C1 segment of cervical spinal cord (tissue), 14 donors: Measurements from ENCODE around the gene TALDO1.

ENCODE experiments used
- DNase-seq, 14 donors: peaks; one replicate each; lab custom pipeline; 2025; lab: John Stamatoyannopoulos, UW

TALDO1 gene

DNA sequence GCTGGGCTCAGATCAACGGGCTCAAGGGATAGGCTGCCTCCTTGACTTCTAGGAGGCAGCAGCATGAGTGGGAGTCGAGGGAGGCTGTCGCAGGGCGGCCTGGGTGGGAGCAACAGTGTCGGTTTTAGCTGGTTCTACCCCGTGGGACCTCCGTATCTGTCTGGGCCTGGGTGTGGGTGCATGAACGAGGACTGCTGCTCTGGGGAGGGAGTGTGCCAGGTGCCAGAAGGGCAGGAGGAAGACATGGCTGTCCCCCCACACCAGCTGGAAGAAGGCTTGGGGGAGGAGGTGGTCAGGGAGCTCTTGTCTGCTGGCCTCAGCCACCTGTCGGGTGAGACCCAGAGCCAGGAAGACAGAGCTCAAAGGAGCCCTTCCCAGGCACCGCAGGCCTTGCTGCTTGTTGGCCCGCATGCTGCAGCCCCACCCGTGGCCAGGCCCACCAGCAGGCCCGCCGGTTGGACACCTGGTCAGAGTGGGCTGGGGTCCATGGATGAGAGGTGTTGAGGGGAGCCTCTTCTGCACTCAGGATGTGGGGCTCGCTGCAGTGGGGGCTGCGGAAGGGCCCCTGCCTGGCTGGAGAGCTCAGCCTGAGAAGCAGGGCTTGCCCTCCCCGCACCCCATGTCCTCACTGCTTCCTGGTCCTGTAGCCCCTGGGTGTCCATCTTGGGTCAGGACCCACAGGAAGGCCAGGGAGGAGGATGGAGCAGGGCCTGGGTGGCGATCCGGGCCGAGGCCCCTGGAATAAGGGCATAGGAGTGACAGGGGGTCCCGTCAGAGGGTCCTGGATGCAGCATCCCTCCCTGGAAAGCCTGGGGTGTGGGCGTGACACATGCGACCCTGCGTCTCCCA is 39.2 kb downstream of the TALDO1 start:
- peak in 1 of 14 donors; percentile 65 for DNase-seq

DNA sequence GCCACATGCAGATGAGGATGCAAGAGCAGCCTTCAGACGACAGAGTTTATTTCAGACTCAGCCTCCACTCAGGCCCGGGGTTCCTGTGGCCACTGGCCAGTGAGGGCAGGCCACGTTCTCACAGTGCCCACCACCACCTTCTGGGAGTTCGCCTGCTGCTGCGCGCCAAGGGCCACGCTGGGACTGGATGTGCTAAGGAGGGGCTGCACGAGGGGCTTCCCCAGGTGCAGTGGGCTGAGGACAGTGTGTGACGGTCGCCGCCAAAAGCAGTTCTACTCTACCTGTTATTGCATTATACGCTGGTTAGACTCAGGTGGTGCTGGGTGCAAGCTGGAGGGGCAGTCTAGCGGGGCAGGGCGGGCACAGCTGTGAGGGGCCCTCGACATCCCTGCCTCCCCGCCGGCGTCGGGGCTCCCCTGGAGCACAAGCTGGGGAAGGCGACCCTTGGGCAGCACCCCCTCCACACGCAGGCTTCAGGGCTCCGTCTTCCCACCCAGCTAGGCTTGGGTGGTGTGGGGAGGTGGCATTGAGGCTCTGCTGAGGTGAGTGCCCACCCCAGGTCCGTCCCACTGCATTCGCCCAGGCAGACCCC is 39.9 kb downstream of the TALDO1 start:
- no peak for DNase-seq

DNA sequence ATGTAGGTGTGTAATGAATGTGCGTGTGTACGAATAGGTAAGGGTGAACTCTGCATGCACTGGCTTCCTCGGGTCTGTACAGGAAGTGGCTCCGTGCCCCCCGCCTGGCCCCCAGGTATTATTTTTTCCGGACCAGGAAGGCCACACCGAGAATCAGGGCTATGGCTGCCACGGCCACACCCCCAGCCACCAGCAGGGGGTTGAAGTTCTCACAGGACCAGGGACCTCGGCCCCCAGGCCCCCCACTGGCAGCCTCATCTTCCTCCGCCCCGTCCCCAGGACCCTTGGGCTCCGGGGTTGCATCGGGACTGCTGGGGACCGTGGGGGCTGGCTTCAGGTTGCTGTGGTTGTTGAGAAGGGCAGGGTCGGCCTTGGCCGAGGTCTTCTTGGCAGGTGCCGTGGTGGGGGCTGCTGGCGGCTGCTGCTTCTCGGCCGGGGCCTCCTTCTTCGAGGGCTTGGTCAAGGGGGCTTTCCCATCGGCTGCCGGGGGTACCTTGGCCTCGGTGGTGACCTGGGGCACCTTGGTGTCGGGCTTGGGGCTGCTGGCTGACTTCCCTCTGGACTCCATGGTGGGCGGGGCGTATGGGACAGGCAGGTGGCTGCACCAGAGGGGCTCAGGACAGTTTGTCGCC is 40.9 kb downstream of the TALDO1 start:
- no peak for DNase-seq

DNA sequence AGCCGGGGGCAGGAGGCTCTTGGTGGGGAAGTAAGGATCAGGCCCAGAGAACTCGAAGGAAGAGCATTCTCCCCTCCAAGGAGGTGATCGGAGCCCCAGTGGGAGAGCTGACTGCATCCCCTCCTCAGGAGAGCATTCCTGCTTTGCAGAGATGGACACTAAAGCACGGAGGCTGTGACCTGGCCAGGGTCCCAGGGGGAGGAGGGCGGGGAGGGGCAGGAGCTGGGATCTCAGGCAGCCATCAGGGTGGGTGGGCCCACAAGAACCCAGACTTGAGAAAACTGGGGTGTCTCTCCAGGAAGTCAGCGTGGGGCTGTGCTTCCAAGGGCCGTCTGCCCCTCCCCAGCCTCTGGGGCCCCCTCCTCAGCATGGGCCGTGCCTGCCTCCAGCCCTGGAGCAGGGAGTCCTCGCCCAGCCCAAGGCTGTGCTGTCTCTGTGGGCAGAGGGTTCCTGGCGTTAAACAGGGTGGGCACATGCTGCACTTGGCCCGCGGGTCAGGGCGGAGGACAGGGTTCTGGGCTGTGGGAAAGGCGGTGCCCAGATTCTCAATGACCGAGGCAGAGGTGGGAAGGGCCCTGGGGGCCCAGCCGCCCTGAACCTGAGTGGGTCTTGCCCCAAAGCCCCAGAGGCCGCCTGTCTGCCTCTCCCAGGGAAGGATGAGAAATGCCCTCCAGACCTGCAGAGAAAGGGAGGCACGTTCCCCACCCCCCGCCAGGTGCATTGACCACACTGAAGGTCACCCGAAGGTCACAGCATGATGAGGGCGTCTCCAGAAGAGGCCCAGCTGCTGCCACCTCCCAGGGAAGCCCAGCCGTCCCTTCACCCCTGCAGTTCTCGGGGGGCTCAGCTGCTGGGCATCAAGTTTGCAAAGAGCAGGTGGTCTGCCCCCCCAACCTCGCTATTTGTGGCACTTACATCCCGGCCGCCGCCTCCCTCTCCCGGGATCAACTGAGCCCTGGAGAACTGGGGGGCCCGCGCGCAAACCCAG is 42.0 kb downstream of the TALDO1 start:
- peak in 1 of 14 donors; percentile 53 for DNase-seq

DNA sequence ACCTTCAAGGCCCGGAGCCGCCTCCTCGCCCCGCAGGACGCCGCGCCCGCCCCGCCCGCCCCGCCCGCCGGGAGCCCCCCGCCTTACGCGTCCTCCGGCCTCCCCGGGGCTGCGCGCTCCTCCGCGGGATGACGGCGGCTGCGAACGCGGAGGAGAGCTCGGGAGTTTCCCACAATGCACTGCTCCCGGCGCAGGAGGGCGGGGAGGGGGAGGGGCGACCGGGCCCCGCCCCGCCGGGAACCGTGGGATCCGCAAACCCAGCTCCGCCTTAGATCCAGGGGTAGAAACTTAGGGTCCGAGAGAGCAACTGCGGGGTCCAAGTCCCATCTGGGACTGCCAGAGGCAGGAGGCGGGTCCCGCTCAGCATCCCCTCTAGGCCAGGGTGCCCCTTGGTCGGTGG is 42.7 kb downstream of the TALDO1 start, which contains the start of gene CEND1:
Gene CEND1, minus strand, starts transcription at position 148 of the 400 bp plus-strand sequence. CDS start 1,514 bp downstream, outside the sequence.
- peak in 11 of 14 donors; percentile 21 to 72 (median 51) for DNase-seq

DNA sequence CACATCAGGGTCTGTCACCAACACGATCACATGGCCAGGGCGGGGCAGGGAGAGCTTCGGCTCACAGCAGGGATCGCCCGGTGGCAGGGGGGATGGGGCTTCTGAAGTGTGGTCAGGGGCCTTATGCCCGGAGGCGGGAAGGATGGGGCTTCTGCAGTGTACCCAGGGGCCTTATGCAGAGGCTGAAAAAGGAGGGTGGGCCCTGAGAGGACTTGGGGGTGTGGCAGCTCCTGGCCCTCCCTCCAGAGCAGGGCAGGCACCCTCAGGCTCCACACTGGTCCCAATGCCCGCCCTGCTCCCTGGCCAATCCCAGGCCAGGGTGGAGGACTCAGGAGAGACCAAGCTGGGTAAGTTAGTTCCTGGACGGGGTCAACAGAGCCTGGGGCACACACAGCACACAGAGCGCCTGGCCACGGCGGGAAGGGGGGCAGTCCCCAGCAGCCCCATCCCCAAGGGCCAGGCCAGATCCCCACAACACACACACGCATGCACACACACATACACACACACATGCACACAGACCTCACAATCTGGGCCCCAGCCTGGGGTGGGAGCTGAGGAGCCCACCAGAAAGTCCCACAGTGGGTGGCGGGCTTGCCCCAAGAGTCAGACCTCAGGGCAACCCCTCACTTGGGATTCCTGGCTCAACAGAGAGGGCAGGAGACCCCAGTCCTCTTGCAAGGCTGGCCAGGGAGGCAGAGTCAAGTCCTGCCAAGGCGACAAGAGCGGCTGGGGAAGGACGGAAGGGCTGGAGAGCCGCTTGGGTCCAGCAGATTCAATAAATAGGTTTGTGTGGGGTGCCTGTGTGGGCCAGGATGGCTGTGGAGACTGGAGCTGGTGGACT is 43.7 kb downstream of the TALDO1 start:
- peak in 1 of 14 donors; percentile 39 for DNase-seq

DNA sequence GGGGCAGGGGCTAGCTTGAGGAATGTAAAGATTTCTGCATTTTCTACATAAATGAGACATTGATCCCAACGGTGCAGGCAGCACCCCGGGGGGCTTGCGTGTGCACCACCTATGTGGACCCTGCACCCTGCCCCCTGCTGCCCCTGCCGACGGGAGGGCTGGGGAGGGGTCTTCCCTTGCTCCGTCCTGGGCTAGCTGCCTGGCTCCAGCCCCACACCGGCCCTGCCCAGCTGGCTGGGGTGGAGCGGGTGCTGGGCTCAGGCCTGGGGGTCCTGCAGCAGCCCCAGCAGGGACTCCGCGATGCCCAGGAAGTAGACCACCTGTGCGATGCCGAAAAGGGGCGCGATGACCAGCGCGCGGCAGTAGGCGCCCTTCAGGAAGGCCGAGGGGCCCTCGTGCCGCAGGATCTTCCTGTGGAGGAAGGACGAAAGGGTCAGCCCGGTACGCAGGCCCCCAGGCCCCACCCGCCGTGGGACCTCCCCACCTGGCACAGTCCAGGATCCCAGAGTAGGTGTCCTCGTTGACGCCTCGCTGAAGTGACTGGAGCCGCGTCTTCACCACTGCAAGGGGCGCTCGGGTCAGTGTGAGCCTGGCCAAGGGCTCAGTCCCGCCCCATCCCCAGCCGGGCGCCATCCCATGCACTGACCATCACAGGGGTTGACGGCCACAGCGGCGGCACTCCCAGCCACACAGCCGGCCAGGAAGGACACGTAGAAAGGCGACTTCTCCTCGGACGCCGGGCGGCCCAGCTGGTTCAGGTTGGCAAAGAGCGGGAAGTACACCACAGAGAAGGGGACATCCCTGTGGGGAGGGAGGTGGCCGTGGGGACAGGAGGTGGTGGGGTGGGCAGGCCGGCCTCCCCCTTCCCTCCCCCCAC is 44.6 kb downstream of the TALDO1 start:
- no peak for DNase-seq

DNA sequence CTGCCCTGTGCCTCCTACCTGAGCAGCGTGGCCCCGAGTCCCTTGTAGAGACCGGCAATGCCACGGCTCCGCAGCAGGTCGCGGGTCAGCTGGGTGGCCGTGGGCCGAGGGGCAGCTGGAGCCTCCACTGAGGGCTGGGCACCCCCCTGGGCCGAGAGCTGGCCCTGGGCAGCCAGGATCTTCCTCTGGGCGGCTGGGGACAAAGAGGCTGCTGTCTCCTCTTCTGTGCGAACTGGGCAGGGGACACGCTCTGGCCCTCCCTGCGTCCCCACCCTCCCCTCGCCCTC is 45.2 kb downstream of the TALDO1 start:
- DNase-seq, result no peak

DNA sequence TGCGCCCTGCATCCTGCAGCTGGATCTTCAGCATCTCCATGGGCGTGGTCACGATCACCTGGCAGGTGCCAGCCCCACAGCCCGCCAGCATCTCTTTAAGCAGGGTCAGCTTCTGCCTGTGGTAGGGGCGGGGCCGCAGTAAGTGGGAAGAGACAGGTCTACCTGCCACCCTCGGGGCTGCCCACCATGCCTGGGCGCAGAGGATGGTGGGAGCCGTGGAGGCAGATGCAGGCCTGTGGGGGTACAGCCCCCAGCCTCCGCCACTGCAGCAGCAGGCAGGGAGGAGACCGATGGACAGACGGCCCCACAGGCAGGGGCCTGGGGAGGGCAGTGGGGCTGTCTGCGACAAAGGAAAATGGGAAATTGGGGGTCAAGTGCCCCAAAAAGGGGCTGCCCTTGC is 45.6 kb downstream of the TALDO1 start:
- DNase-seq, result no peak

DNA sequence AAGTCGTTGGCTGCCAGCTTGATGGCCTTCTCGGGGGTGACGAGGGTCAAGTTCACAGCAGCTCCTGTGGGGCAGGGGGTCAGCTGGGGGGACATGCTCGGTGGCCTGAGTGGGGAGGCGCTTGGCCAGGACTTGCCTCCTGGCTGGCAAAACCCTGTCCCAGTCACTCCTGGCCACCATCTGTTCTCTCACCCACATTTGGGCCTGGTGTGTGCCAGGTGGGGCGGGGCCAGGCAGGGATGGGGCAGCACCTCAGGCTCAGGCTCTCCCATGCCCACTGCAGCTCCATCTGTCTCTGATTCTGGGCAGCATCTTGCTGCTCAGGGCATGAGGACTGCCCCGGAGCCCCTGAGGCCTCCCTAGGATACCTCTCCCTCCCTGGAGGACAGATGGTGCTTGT is 46.3 kb downstream of the TALDO1 start:
- DNase-seq, result peak in 2 of 14 donors; percentile 55 to 97

DNA sequence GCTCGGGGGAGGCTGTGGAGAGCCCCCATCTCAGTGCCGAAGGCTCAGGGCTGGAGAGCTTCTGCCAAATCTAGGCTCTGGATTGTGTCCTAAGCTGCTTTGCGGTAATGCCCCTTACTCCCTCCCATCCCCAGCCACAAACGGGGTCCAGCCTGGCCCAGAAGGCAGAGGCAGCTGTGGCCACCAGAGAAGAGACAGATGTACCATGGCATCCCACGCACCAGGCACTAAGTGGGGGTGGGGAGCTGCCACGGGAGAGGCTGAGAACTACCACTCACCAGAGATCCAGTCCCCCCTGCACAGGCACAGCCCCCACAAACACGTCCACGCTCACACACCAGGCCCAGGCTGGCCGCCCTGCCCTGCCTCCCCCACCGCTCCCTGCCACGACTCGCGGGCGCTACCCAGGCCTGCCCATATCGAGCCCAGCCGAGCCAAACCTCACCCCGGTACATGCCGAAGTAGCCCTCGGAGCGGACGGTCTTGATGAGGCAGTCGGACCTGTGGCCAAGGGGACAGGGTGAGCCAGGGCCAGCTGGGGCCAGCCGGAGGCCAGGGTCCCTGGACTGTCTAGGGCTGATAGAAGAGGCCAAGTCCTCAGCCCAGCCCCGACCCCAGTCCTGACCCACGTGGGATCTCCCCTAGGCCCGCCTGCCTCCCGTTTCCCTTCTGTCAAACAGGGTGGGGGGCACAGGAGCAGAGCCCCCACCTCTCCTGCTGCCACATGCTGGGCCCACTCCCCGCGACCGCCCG is 46.9 kb downstream of the TALDO1 start:
- no peak for DNase-seq

DNA sequence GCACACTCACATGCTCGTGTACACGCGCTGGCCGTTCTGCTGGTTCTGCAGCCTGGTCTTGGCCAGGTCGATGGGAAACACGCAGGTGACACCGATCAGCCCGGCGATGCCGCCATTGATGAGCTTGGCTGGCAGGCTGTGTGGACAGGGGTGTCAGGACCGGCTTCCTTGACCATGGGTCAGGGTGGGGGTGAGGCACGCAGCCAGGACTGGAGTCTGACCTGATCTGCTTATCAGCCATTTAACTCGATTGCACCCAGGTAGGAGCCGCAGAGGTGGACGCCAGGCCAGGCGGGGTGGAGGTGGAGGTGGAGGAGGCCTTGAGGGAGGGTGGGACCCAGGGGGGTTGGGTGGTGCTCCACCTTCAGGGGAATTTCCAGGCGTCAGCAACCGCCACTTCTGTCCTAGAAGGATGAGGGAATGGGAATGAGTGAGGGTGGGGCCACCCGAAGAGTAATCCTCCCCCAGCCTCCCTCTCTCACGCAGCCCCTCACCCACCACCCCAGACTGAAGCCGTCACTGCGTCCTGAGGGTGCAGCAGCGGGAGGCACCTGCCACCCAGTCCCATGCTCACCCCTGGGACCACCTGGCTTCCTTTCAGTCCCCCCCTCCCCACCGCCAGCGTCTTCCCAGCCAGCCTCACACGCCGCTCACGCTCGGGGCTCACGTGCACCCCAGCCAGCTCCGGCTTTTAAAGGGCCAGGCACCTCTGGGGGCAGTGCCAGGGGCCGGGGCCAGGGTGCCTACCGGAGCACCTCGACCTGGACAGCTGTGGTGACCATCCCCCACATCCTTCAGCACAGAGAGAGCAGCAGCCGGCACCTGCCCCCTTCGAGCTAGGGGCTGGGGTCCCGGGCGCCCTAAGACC is 47.7 kb downstream of the TALDO1 start:
- peak in 1 of 14 donors; percentile 71 for DNase-seq

DNA sequence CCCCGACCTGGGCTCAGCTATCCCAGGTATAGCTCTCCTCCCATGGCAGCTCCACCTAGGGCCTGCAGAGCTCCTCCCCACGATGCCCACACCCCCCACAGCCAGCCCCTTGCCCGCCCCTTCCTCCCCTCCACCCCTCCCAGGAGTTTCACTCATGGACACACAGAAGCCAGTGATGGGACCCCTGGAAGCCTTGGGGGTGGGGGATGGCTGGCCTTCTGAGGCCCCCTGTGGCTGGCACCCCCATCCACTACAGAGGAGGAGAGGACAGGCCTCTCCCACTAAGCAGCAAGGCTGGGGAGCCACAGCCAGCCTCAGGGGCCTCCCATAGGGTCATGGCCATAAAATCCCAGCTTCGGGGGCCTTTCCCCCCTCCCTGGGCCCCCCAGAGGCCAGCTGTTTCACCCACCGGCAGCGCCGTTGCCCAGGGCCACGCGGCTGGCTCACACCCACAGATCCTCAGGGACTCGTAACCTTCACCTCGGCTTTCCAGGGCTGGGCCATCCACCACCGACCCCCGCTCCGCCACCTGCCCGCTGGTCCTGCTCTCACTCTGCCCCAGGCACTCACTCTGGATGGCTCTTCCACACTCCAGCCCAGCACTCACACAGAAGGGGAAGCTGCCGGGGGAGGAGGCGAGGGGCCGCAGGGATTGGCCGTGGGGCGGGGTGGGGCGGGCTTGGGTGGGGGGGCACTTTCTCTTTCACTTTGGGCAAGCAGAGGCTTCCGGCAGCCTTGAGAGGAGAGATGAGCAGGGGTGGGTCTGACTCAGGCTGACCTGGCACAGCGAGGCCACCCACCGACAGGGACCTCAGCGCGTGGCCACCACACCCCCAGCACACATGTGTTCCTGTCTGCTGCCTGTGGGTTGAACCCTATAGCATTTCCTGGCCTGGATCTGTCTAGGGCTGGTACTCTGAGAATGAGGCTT is 48.6 kb downstream of the TALDO1 start:
- peak in 10 of 14 donors; percentile 10 to 78 (median 47) for DNase-seq

DNA sequence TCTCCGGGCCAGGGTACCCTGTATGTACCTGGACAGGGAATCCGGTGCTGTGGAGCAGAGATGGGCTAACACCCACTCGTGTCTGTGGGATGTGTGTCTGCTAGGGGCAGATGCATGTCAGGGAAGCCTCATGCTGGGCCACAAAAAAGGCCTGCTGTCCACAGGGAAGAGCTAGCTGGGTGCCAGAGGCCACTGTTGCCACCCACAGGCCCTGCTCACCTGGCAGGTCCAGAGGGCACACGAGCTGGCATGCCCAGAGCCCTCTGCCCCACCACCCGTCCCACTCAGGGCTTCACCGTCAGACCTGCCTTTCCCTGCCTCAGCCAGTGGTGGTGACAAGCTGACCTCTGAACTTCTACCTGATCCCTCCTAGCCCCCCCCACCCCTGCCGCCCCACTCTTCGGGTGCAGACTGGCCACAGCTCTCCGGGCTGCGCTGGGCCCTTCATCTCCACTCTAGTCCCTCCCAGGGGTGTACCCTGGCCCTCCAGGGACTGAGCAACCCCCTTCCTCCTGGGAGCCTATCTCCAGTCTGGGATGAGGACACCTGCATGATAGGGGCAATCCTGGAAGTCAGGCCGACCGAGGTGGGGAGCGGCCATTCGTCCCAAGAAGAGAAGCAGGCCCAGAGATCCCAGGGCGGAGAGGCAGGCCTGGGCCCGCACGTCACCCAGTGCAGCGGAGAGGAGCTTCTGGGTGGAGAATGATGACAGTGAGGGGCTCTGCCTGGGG is 49.5 kb downstream of the TALDO1 start:
- no peak for DNase-seq

DNA sequence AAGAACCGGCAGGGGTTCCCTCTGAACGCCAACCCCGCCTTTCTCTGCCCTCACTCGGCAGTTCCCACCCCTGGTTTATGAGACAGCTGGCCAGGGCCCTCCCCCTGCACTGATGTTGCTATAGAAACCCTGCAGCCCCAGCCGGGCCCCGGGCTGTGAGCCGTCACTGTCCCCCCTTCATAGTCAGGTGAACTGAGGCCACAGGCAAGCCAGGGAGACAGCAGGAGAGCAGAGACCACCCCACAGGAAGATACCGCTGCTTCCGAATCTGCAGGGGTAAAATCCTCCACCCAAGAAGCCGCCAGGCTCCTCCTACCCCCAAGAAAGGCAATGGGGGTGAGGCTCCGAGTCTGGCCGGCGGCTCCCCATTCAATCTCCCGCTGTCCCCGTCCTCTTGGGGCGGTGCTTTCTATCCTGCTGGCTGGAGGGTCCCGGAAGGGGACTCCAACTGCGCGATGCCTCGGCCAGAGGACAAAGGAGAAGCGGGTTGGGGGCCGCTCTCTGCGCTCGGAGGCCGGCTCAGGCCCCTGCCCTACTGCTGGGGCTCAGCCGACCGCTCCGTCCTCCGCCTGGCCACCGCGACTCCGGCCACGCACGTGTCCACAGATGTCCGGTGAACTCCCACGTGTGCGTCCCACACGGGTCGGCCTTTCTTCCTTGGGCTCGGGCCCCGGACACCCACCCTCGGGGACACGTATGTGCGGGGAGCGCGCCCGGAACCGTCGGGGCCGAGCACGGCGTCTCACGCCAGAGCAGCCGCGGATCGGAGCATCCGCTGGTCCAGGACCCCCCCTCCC is 50.2 kb downstream of the TALDO1 start:
- peak in 12 of 14 donors; percentile 48 to 84 (median 74) for DNase-seq
